IMR-90 (cell line): ENCODE data around the gene KRT9. TPM values are rescaled to one million over a fixed set of nuclear protein-coding genes. Genes with fewer than 3 reads are reported as not detected.

Experiments used
- ATAC-seq: fragments of 200-7000 bp; cut with Tn5 transposase; 2 replicates; pipeline ENCODE4 v1.9.1; 2020; ENCODE audit warnings: low read depth, mild to moderate bottlenecking, moderate library complexity
- BruUV-seq: library from RNA; stranded (reverse); fragments of 400-500 nt; replicated peaks from 2 replicates; lab custom pipeline; 2021; lab: Mats Ljungman, UMichigan
- CTCF ChIA-PET: fragments of 300-600 bp; formaldehyde crosslinking; extraction: SDS; loops from one replicate; lab custom pipeline; 2021; ENCODE audit warnings: antibody characterized with exemption; lab: Yijun Ruan, JAX
- POLR2A ChIA-PET: fragments of 300-600 bp; sonication (Branson Sonifier 250); formaldehyde crosslinking; loops from one replicate; lab custom pipeline; 2022; ENCODE audit warnings: antibody characterized with exemption; ENCODE audit not compliant: unreplicated experiment; lab: Charles Lee
- DNase-seq: peaks from one replicate; pipeline ENCODE4 v3.0.0; 2013
- H2AFZ ChIP-seq: replicated peaks from 2 replicates; pipeline ENCODE3; 2013; ENCODE audit warnings: low read length, mild to moderate bottlenecking; ENCODE audit not compliant: poor library complexity
- H2AK5ac ChIP-seq: 2 replicates; pipeline ENCODE4 v1.6.1; 2013; ENCODE audit warnings: low read depth, low read length, inconsistent platforms
- H2AK9ac ChIP-seq: replicated peaks from 2 replicates; pipeline ENCODE3; 2013; ENCODE audit warnings: mild to moderate bottlenecking, low read depth, low read length, moderate library complexity; ENCODE audit not compliant: poor library complexity
- H2BK120ac ChIP-seq: 2 replicates; pipeline ENCODE4 v1.6.1; 2013; ENCODE audit warnings: low read depth, low read length, inconsistent platforms
- H2BK15ac ChIP-seq: 3 replicates; pipeline ENCODE4 v1.6.1; 2013; ENCODE audit warnings: low read depth, low read length, inconsistent platforms
- H2BK20ac ChIP-seq: 2 replicates; pipeline ENCODE4 v1.6.1; 2013; ENCODE audit warnings: low read depth, mild to moderate bottlenecking, inconsistent platforms, low read length, moderate library complexity
- H2BK5ac ChIP-seq: 2 replicates; pipeline ENCODE4 v1.6.1; 2013; ENCODE audit warnings: mild to moderate bottlenecking, low read depth, low read length, inconsistent platforms; ENCODE audit not compliant: poor library complexity, severe bottlenecking
- H3K14ac ChIP-seq: replicated peaks from 2 replicates; pipeline ENCODE4 v1.6.1; 2013; ENCODE audit warnings: low read depth, low read length, inconsistent platforms
- H3K18ac ChIP-seq: 2 replicates; pipeline ENCODE4 v1.6.1; 2013; ENCODE audit warnings: low read depth, low read length, control low read depth
- H3K23ac ChIP-seq: 2 replicates; pipeline ENCODE4 v1.6.1; 2013; ENCODE audit warnings: low read depth, low read length, inconsistent platforms
- H3K27ac ChIP-seq: 2 replicates; pipeline ENCODE4 v1.5.1; 2013; ENCODE audit warnings: mild to moderate bottlenecking, control low read depth, low read length; ENCODE audit not compliant: insufficient read depth
- H3K27me3 ChIP-seq: 2 replicates; pipeline ENCODE4 v1.6.1; 2013; ENCODE audit warnings: low read length; ENCODE audit not compliant: control insufficient read depth, insufficient read depth
- H3K36me3 ChIP-seq: 2 replicates; pipeline ENCODE4 v1.6.1; 2013; ENCODE audit warnings: low read length, mixed read lengths; ENCODE audit not compliant: control insufficient read depth, insufficient read depth
- H3K4ac ChIP-seq: 2 replicates; pipeline ENCODE4 v1.6.1; 2013; ENCODE audit warnings: low read depth, low read length, inconsistent platforms
- H3K4me1 ChIP-seq: 2 replicates; pipeline ENCODE4 v1.6.1; 2013; ENCODE audit warnings: low read length, mixed read lengths; ENCODE audit not compliant: control insufficient read depth, insufficient read depth
- H3K4me2 ChIP-seq: 2 replicates; pipeline ENCODE4 v1.6.1; 2013; ENCODE audit warnings: low read depth, mild to moderate bottlenecking, control low read depth, low read length, moderate library complexity
- H3K4me3 ChIP-seq: 2 replicates; pipeline ENCODE4 v1.5.1; 2013; ENCODE audit warnings: low read depth, mild to moderate bottlenecking, control low read depth, low read length, moderate library complexity; ENCODE audit not compliant: insufficient read depth
- H3K56ac ChIP-seq: 2 replicates; pipeline ENCODE4 v1.6.1; 2013; ENCODE audit warnings: low read length, inconsistent platforms; ENCODE audit not compliant: insufficient read depth; ENCODE audit errors: extremely low read depth
- H3K79me1 ChIP-seq, 2 experiments: 2 replicates each; pipeline ENCODE4 v1.6.1; 2013; ENCODE audit warnings: low read length in 2 of 2, inconsistent platforms in 1 of 2, low read depth in 1 of 2
- H3K9ac ChIP-seq: 2 replicates; pipeline ENCODE4 v1.6.1; 2013; ENCODE audit warnings: low read depth, low read length, control low read depth
- H3K9me1 ChIP-seq: 2 replicates; pipeline ENCODE4 v1.6.1; 2013; ENCODE audit warnings: low read length, inconsistent platforms; ENCODE audit not compliant: insufficient read depth
- H3K9me3 ChIP-seq: 2 replicates; pipeline ENCODE4 v1.6.1; 2013; ENCODE audit warnings: low read length; ENCODE audit not compliant: control insufficient read depth, insufficient read depth
- H4K20me1 ChIP-seq: 2 replicates; pipeline ENCODE4 v1.6.1; 2013; ENCODE audit warnings: low read length, inconsistent platforms; ENCODE audit not compliant: insufficient read depth
- H4K5ac ChIP-seq: 2 replicates; pipeline ENCODE4 v1.6.1; 2013; ENCODE audit warnings: mild to moderate bottlenecking, low read depth, low read length, control low read depth
- H4K8ac ChIP-seq, 2 experiments: 2 replicates each; pipeline ENCODE4 v1.6.1; 2013; ENCODE audit warnings: low read depth in 2 of 2, low read length in 2 of 2, control low read depth in 1 of 2, inconsistent platforms in 1 of 2
- H4K91ac ChIP-seq: 2 replicates; pipeline ENCODE4 v1.6.1; 2013; ENCODE audit warnings: low read depth, low read length, inconsistent platforms; ENCODE audit not compliant: insufficient read depth
- BHLHE40 ChIP-seq: fragments of 150-350 bp; IDR thresholded peaks from 2 replicates; pipeline ENCODE4 v1.6.1; 2016; ENCODE audit warnings: mild to moderate bottlenecking, low read depth, low read length
- CEBPB ChIP-seq: IDR thresholded peaks from 2 replicates; pipeline ENCODE4 v1.6.1; 2012; ENCODE audit warnings: low read depth, low read length, improper control_type of control experiment
- CHD1 ChIP-seq: IDR thresholded peaks from 2 replicates; pipeline ENCODE4 v1.6.1; 2012; ENCODE audit warnings: low read depth, low read length, improper control_type of control experiment
- CTCF ChIP-seq: conservative IDR thresholded peaks from 2 replicates; pipeline ENCODE4 v1.5.1; 2012; ENCODE audit warnings: mild to moderate bottlenecking, low read depth, low read length, improper control_type of control experiment
- ELK1 ChIP-seq: fragments of 150-350 bp; IDR thresholded peaks from 2 replicates; pipeline ENCODE4 v1.6.1; 2016; ENCODE audit warnings: low read depth, mild to moderate bottlenecking, low read length, moderate library complexity, borderline replicate concordance
- FOS ChIP-seq: fragments of 150-350 bp; IDR thresholded peaks from 2 replicates; pipeline ENCODE4 v1.6.1; 2016; ENCODE audit warnings: low read depth, low read length
- MXI1 ChIP-seq: IDR thresholded peaks from 2 replicates; pipeline ENCODE4 v1.6.1; 2012; ENCODE audit warnings: low read depth, mild to moderate bottlenecking, low read length, moderate library complexity, borderline replicate concordance
- NFE2L2 ChIP-seq: fragments of 150-350 bp; IDR thresholded peaks from 2 replicates; pipeline ENCODE4 v1.6.1; 2016; ENCODE audit warnings: low read depth, mild to moderate bottlenecking, low read length
- POLR2A ChIP-seq: IDR thresholded peaks from 2 replicates; pipeline ENCODE4 v1.6.1; 2012; ENCODE audit warnings: mild to moderate bottlenecking, low read depth, low read length
- RAD21 ChIP-seq: IDR thresholded peaks from 2 replicates; pipeline ENCODE4 v1.6.1; 2012; ENCODE audit warnings: low read length, improper control_type of control experiment
- SMC3 ChIP-seq: fragments of 150-350 bp; IDR thresholded peaks from 2 replicates; pipeline ENCODE4 v1.6.1; 2016; ENCODE audit warnings: low read depth, mild to moderate bottlenecking, antibody characterized with exemption, low read length, moderate library complexity
- WGBS, 2 experiments: methylation state at CpG; one replicate each; pipeline versions ENCODE4 v1.1.5 to v1.1.7; 2013; ENCODE audit warnings: missing lambda C conversion rate in 2 of 2; ENCODE audit not compliant: insufficient read length in 1 of 2; ENCODE audit errors: extremely low coverage in 2 of 2; 5-methylcytosine and 5-hydroxymethylcytosine counted together
- dilution Hi-C: fragments of 300-500 bp; cut with HindIII; formaldehyde crosslinking; loops from one replicate; pipeline ENCODE4 v1.14.3; 2018; ENCODE audit warnings: low sequenced_read_pairs; ENCODE audit not compliant: unreplicated experiment
- in situ Hi-C: fragments of 300-500 bp; cut with MboI; formaldehyde crosslinking; loops from 3 replicates; pipeline ENCODE4 v1.14.3; 2019; ENCODE audit warnings: low sequenced_read_pairs, inconsistent platforms, mixed read lengths
- intact Hi-C: fragments of 100-400 bp; cut with micrococcal nuclease; formaldehyde crosslinking; loops from 2 replicates; pipeline ENCODE4 v1.10.0; 2022
- polyA plus RNA-seq, 3 experiments: library from polyadenylated mRNA; depleted of rRNA; stranded (reverse); fragments of >200 nt; gene quantifications; 2 replicates each; pipeline ENCODE4 v1.2.3, GENCODE V29; 2012; ENCODE audit warnings: low replicate concordance in 1 of 3
- total RNA-seq: library from RNA; depleted of rRNA; stranded (reverse); fragments of >200 nt; gene quantifications from 2 replicates; pipeline ENCODE4 v1.2.3, GENCODE V29; 2012

The KRT9 gene
- total and polyA plus RNA-seq, 2 of the 4 experiments (the other 2 are of a cell fraction), result not detected

GRCh38 chr17:41595585-41595984 is 23.7 kb upstream of the KRT9 start:
- ATAC-seq (no peak), DNase-seq (no peak)
- H4K8ac ChIP-seq, result no peak overlapping the region
- no peak overlapping the region for H2BK15ac ChIP-seq
- 73% methylated on average over 3 of the region's 8 CpGs; no CpG with 5 or more reads in 1 of the 2 experiments for WGBS, 2 experiments
- no peaks in the 10 kb centered on the region; the same call in 1 of the 2 replicates for H3K9me1 ChIP-seq
- H2BK5ac ChIP-seq, result no peak overlapping the region
- H2AFZ ChIP-seq, result no peak overlapping the region
- H3K4ac ChIP-seq, result no peak overlapping the region
- H2AK5ac ChIP-seq, result no peak overlapping the region
- H3K27me3 ChIP-seq, result peaks cover 63% of the 10 kb centered on the region
- no peak overlapping the region for H3K18ac ChIP-seq
- H3K4me2 ChIP-seq, result no peak overlapping the region
- H3K4me1 ChIP-seq, result no peaks in the 10 kb centered on the region
- H3K9me3 ChIP-seq, result no peaks in the 10 kb centered on the region
- H3K9ac ChIP-seq, result no peak overlapping the region
- in situ Hi-C loops (no loop called here), intact Hi-C loops (no loop called here), dilution Hi-C loops (no loop called here)
- H3K36me3 ChIP-seq, result no peaks in the 10 kb centered on the region
- no peak overlapping the region for H2AK9ac ChIP-seq
- H3K79me1 ChIP-seq, result no peaks in the 10 kb centered on the region
- no peak overlapping the region for H4K91ac ChIP-seq
- TF ChIP-seq ELK1 (no peak), CHD1 (no peak), BHLHE40 (no peak), MXI1 (no peak), CTCF (no peak), NFE2L2 (no peak), FOS (no peak), SMC3 (no peak), POLR2A (no peak), RAD21 (no peak), CEBPB (no peak)
- ChIA-PET POLR2A (no interaction called here), CTCF (no interaction called here)
- no peak overlapping the region for H4K5ac ChIP-seq
- no peak overlapping the region for H2BK120ac ChIP-seq
- H2BK20ac ChIP-seq, result no peak overlapping the region
- H3K14ac ChIP-seq, result no peak overlapping the region
- BruUV-seq, result no TSS peak
- H3K23ac ChIP-seq, result no peak overlapping the region
- no peak overlapping the region for H3K4me3 ChIP-seq
- H3K27ac ChIP-seq, result no peak overlapping the region
- H3K56ac ChIP-seq, result no peak overlapping the region
- H4K20me1 ChIP-seq, result no peaks in the 10 kb centered on the region
